Mammary epithelial cell (primary cell): Measurements from ENCODE around the gene SPTLC2.

Experiments used
- EZH2 ChIP-seq: IDR thresholded peaks from 2 replicates; pipeline ENCODE4 v1.6.1; 2012; ENCODE audit warnings: low read length, inconsistent platforms, borderline replicate concordance
- TF ChIP-seq, protein P1 (sequence below), 2 donors: IDR thresholded peaks in 1 of 2; conservative IDR thresholded peaks in 1 of 2; 2 replicates each; pipeline ENCODE4 v1.5.1; 2011 to 2012; ENCODE audit warnings: inconsistent platforms in 2 of 2, low read length in 2 of 2, mild to moderate bottlenecking in 2 of 2, control low read depth in 1 of 2, low read depth in 1 of 2; ENCODE audit not compliant: insufficient read depth in 1 of 2; ENCODE audit errors: extremely low read depth in 1 of 2

GRCh38 chr14:77612011-77612620 is 4.3 kb downstream of the SPTLC2 start:
- TF ChIP-seq, protein P1, sequence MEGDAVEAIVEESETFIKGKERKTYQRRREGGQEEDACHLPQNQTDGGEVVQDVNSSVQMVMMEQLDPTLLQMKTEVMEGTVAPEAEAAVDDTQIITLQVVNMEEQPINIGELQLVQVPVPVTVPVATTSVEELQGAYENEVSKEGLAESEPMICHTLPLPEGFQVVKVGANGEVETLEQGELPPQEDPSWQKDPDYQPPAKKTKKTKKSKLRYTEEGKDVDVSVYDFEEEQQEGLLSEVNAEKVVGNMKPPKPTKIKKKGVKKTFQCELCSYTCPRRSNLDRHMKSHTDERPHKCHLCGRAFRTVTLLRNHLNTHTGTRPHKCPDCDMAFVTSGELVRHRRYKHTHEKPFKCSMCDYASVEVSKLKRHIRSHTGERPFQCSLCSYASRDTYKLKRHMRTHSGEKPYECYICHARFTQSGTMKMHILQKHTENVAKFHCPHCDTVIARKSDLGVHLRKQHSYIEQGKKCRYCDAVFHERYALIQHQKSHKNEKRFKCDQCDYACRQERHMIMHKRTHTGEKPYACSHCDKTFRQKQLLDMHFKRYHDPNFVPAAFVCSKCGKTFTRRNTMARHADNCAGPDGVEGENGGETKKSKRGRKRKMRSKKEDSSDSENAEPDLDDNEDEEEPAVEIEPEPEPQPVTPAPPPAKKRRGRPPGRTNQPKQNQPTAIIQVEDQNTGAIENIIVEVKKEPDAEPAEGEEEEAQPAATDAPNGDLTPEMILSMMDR (conservative IDR thresholded peaks at IDR 0.05 in 1 of 2, IDR thresholded peaks at IDR 0.05 in 1 of 2; ENCODE audit: extremely low read depth in 1 of 2, insufficient read depth in 1 of 2, low read depth in 1 of 2, low read length in 2 of 2), result no peak
- TF ChIP-seq EZH2, result no peak
